ENCODE results near the gene USPL1. TPM values are rescaled to one million over a fixed set of nuclear protein-coding genes. Genes with fewer than 3 reads are reported as not detected.

The USPL1 gene
- total RNA-seq, 1 donor = 21.2 TPM

- H3K4me3 ChIP-seq (ENCODE audit: low read depth, low read length) = no peak overlapping the region
- DNase-seq (ENCODE audit: low read depth) = no peak
These were observed 36.7 kb upstream of the USPL1 start for GRCh38 chr13:30580852-30581502.

GRCh38 chr13:30581582-30581981 lies 36.1 kb upstream of the USPL1 start:
- H3K4me3 ChIP-seq (ENCODE audit: low read depth, low read length) = no peak overlapping the region
- TF ChIP-seq CTCF (IDR thresholded peaks at IDR 0.05; ENCODE audit: insufficient read depth, low read depth, low read length) = peak; percentile 43
- DNase-seq (ENCODE audit: low read depth) = peak; percentile 40

More at GRCh38 chr13:30580852-30581502, 36.7 kb upstream of the USPL1 start:
- TF ChIP-seq CTCF (IDR thresholded peaks at IDR 0.05; ENCODE audit: insufficient read depth, low read depth, low read length) = no peak

- no peak overlapping the region for H3K4me3 ChIP-seq (ENCODE audit: low read depth, low read length)
- no peak for DNase-seq (ENCODE audit: low read depth)
- TF ChIP-seq CTCF (IDR thresholded peaks at IDR 0.05; ENCODE audit: insufficient read depth, low read depth, low read length) = no peak
These were observed 33.5 kb upstream of the USPL1 start for GRCh38 chr13:30584051-30584731.

GRCh38 chr13:30585748-30586262 lies 31.9 kb upstream of the USPL1 start:
- peak; percentile 83 for DNase-seq (ENCODE audit: low read depth)
- H3K4me3 ChIP-seq (ENCODE audit: low read depth, low read length) = no peak overlapping the region
- TF ChIP-seq CTCF (IDR thresholded peaks at IDR 0.05; ENCODE audit: insufficient read depth, low read depth, low read length) = no peak

- no peak overlapping the region for H3K4me3 ChIP-seq (ENCODE audit: low read depth, low read length)
- TF ChIP-seq CTCF (IDR thresholded peaks at IDR 0.05; ENCODE audit: insufficient read depth, low read depth, low read length) = no peak
- no peak for DNase-seq (ENCODE audit: low read depth)
These were observed 30.5 kb upstream of the USPL1 start for GRCh38 chr13:30587231-30587630.

- DNase-seq (ENCODE audit: low read depth) = no peak
- TF ChIP-seq CTCF (IDR thresholded peaks at IDR 0.05; ENCODE audit: insufficient read depth, low read depth, low read length) = no peak
- no peak overlapping the region for H3K4me3 ChIP-seq (ENCODE audit: low read depth, low read length)
These were observed 30.0 kb upstream of the USPL1 start for GRCh38 chr13:30587739-30588138.
